Measurements from ENCODE around the gene AP1S2.

The AP1S2 gene

GRCh38 chrX:15866147-15866546 lies 11.5 kb upstream of the AP1S2 start:
- H3K9me3 Mint-ChIP-seq: no peaks in the 10 kb centered on the region
- H3K27me3 Mint-ChIP-seq: peaks cover 26% of the 10 kb centered on the region
- no peaks in the 10 kb centered on the region for H3K36me3 Mint-ChIP-seq (ENCODE audit: low read depth)
- no peaks in the 10 kb centered on the region for H3K4me1 Mint-ChIP-seq (ENCODE audit: low read depth)
- H3K27ac Mint-ChIP-seq: no peak overlapping the region
- no peak for DNase-seq
- H3K4me3 Mint-ChIP-seq: no peak overlapping the region

- Mint-ChIP-seq H3K4me3 (no peak overlapping the region), H3K27ac (no peak overlapping the region), H3K9me3 (no peaks in the 10 kb centered on the region), H3K36me3 (ENCODE audit: low read depth) (no peaks in the 10 kb centered on the region), H3K4me1 (ENCODE audit: low read depth) (no peaks in the 10 kb centered on the region), H3K27me3 (peaks cover 23% of the 10 kb centered on the region)
- DNase-seq: no peak
These were observed 10.0 kb upstream of the AP1S2 start for GRCh38 chrX:15864629-15865028.

- Mint-ChIP-seq H3K36me3 (ENCODE audit: low read depth) (no peaks in the 10 kb centered on the region), H3K4me3 (no peak overlapping the region), H3K27me3 (peaks cover 17% of the 10 kb centered on the region), H3K27ac (no peak overlapping the region), H3K4me1 (ENCODE audit: low read depth) (no peaks in the 10 kb centered on the region), H3K9me3 (no peaks in the 10 kb centered on the region)
- DNase-seq: no peak
These were observed 9.4 kb upstream of the AP1S2 start for GRCh38 chrX:15864023-15864422.

- Mint-ChIP-seq H3K36me3 (ENCODE audit: low read depth) (no peaks in the 10 kb centered on the region), H3K27ac (no peak overlapping the region), H3K27me3 (peaks cover 14% of the 10 kb centered on the region), H3K9me3 (no peaks in the 10 kb centered on the region), H3K4me1 (ENCODE audit: low read depth) (peaks cover 4% of the 10 kb centered on the region), H3K4me3 (no peak overlapping the region)
- DNase-seq: no peak
These were observed 6.3 kb upstream of the AP1S2 start for GRCh38 chrX:15860921-15861320.

GRCh38 chrX:15858051-15858450 lies 3.4 kb upstream of the AP1S2 start:
- Mint-ChIP-seq H3K27me3 (peaks cover 21% of the 10 kb centered on the region), H3K36me3 (ENCODE audit: low read depth) (peaks cover 5% of the 10 kb centered on the region), H3K4me3 (no peak overlapping the region), H3K27ac (no peak overlapping the region), H3K9me3 (no peaks in the 10 kb centered on the region), H3K4me1 (ENCODE audit: low read depth) (peaks cover 21% of the 10 kb centered on the region)
- DNase-seq: no peak

- no peak for DNase-seq
- H3K27ac Mint-ChIP-seq: no peak overlapping the region
- H3K4me3 Mint-ChIP-seq: no peak overlapping the region
- peaks cover 15% of the 10 kb centered on the region for H3K36me3 Mint-ChIP-seq (ENCODE audit: low read depth)
- H3K9me3 Mint-ChIP-seq: no peaks in the 10 kb centered on the region
- peaks cover 31% of the 10 kb centered on the region for H3K4me1 Mint-ChIP-seq (ENCODE audit: low read depth)
- H3K27me3 Mint-ChIP-seq: peaks cover 23% of the 10 kb centered on the region
These were observed 2.0 kb upstream of the AP1S2 start for GRCh38 chrX:15856636-15857035.

- Mint-ChIP-seq H3K27ac (no peak overlapping the region), H3K36me3 (ENCODE audit: low read depth) (peaks cover 18% of the 10 kb centered on the region), H3K4me1 (ENCODE audit: low read depth) (peaks cover 32% of the 10 kb centered on the region), H3K4me3 (no peak overlapping the region), H3K9me3 (no peaks in the 10 kb centered on the region), H3K27me3 (peaks cover 20% of the 10 kb centered on the region)
- no peak for DNase-seq
These were observed 1.6 kb upstream of the AP1S2 start for GRCh38 chrX:15856222-15856587.

GRCh38 chrX:15855568-15856221 lies 1.1 kb upstream of the AP1S2 start:
- H3K27me3 Mint-ChIP-seq: peaks cover 16% of the 10 kb centered on the region

GRCh38 chrX:15854080-15854655 lies 445 bp downstream of the AP1S2 start:
- Mint-ChIP-seq H3K27me3 (peaks cover 16% of the 10 kb centered on the region), H3K27ac (peak overlapping the region; percentile 52), H3K4me3 (peak overlapping the region; percentile 81), H3K4me1 (ENCODE audit: low read depth) (peaks cover 36% of the 10 kb centered on the region), H3K9me3 (no peaks in the 10 kb centered on the region), H3K36me3 (ENCODE audit: low read depth) (peaks cover 36% of the 10 kb centered on the region)
- DNase-seq: peak; percentile 73

More at GRCh38 chrX:15855568-15856221, 1.1 kb upstream of the AP1S2 start:
- Mint-ChIP-seq H3K27ac (peak overlapping the region; percentile 98), H3K4me1 (ENCODE audit: low read depth) (peaks cover 34% of the 10 kb centered on the region), H3K4me3 (peak overlapping the region; percentile 87), H3K9me3 (no peaks in the 10 kb centered on the region), H3K36me3 (ENCODE audit: low read depth) (peaks cover 23% of the 10 kb centered on the region)
- DNase-seq: no peak

GRCh38 chrX:15853586-15854079 lies 980 bp downstream of the AP1S2 start:
- peak; percentile 32 for DNase-seq
- peak overlapping the region; percentile 52 for H3K27ac Mint-ChIP-seq
- no peaks in the 10 kb centered on the region for H3K9me3 Mint-ChIP-seq
- H3K4me3 Mint-ChIP-seq: peak overlapping the region; percentile 81
- peaks cover 16% of the 10 kb centered on the region for H3K27me3 Mint-ChIP-seq
- peaks cover 36% of the 10 kb centered on the region for H3K36me3 Mint-ChIP-seq (ENCODE audit: low read depth)
- H3K4me1 Mint-ChIP-seq (ENCODE audit: low read depth): peaks cover 36% of the 10 kb centered on the region

GRCh38 chrX:15849555-15849954 lies 5.1 kb downstream of the AP1S2 start:
- H3K4me3 Mint-ChIP-seq: no peak overlapping the region

GRCh38 chrX:15848576-15848975 lies 6.0 kb downstream of the AP1S2 start:
- H3K4me1 Mint-ChIP-seq (ENCODE audit: low read depth): peaks cover 30% of the 10 kb centered on the region
- no peak for DNase-seq
- H3K27ac Mint-ChIP-seq: no peak overlapping the region
- H3K27me3 Mint-ChIP-seq: peaks cover 10% of the 10 kb centered on the region
- no peak overlapping the region for H3K4me3 Mint-ChIP-seq
- H3K36me3 Mint-ChIP-seq (ENCODE audit: low read depth): peaks cover 74% of the 10 kb centered on the region
- H3K9me3 Mint-ChIP-seq: no peaks in the 10 kb centered on the region

More at GRCh38 chrX:15849555-15849954, 5.1 kb downstream of the AP1S2 start:
- DNase-seq: no peak
- H3K27ac Mint-ChIP-seq: no peak overlapping the region
- H3K4me1 Mint-ChIP-seq (ENCODE audit: low read depth): peaks cover 28% of the 10 kb centered on the region
- no peaks in the 10 kb centered on the region for H3K9me3 Mint-ChIP-seq
- H3K36me3 Mint-ChIP-seq (ENCODE audit: low read depth): peaks cover 64% of the 10 kb centered on the region
- H3K27me3 Mint-ChIP-seq: peaks cover 12% of the 10 kb centered on the region

- Mint-ChIP-seq H3K36me3 (ENCODE audit: low read depth) (peaks cover 76% of the 10 kb centered on the region), H3K4me3 (no peak overlapping the region), H3K27me3 (no peaks in the 10 kb centered on the region), H3K27ac (no peak overlapping the region), H3K4me1 (ENCODE audit: low read depth) (peaks cover 14% of the 10 kb centered on the region), H3K9me3 (no peaks in the 10 kb centered on the region)
- DNase-seq: no peak
These were observed 10.7 kb downstream of the AP1S2 start for GRCh38 chrX:15843960-15844359.

- no peaks in the 10 kb centered on the region for H3K9me3 Mint-ChIP-seq
- H3K27me3 Mint-ChIP-seq: no peaks in the 10 kb centered on the region
- no peak for DNase-seq
- H3K27ac Mint-ChIP-seq: no peak overlapping the region
- no peak overlapping the region for H3K4me3 Mint-ChIP-seq
- peaks cover 75% of the 10 kb centered on the region for H3K36me3 Mint-ChIP-seq (ENCODE audit: low read depth)
- H3K4me1 Mint-ChIP-seq (ENCODE audit: low read depth): peaks cover 9% of the 10 kb centered on the region
These were observed 12.6 kb downstream of the AP1S2 start for GRCh38 chrX:15841853-15842516.

GRCh38 chrX:15838017-15838416 lies 16.6 kb downstream of the AP1S2 start:
- Mint-ChIP-seq H3K4me1 (ENCODE audit: low read depth) (peaks cover 8% of the 10 kb centered on the region), H3K27ac (no peak overlapping the region), H3K36me3 (ENCODE audit: low read depth) (peaks cover 63% of the 10 kb centered on the region), H3K9me3 (no peaks in the 10 kb centered on the region), H3K4me3 (no peak overlapping the region), H3K27me3 (no peaks in the 10 kb centered on the region)
- no peak for DNase-seq
